GM19324 (cell line): ENCODE measurements around the gene LPO.
A peak's percentile ranks its signal among the peaks of the same experiment; 100 is the strongest.

ENCODE experiments used
- ATAC-seq: cut with Tn5 transposase; IDR thresholded peaks from one replicate; pipeline ENCODE4 v1.9.1; 2021; ENCODE audit warnings: mild to moderate bottlenecking, moderate library complexity; ENCODE audit not compliant: unreplicated experiment, low FRiP score

Gene LPO

GRCh38 chr17:58238147-58238634, at the start of gene LPO:
TSS of gene LPO (plus strand) at chr17:58238584. CDS start at chr17:58242980, 4,396 bp downstream.
- ATAC-seq, result no peak

- ATAC-seq, result no peak
Measured at GRCh38 chr17:58189436-58190146, 48.8 kb upstream of the LPO start.

GRCh38 chr17:58191241-58191896, 47.0 kb upstream of the LPO start:
- ATAC-seq, result no peak

GRCh38 chr17:58192612-58193011, 45.8 kb upstream of the LPO start, which contains the start of gene EPX:
TSS of gene EPX (plus strand) at chr17:58192726. CDS start at chr17:58192847, 121 bp downstream.
- ATAC-seq, result no peak

GRCh38 chr17:58193641-58194255, 44.6 kb upstream of the LPO start:
- ATAC-seq, result no peak

GRCh38 chr17:58195518-58196123, 42.8 kb upstream of the LPO start:
- no peak for ATAC-seq

GRCh38 chr17:58196610-58197009, 41.8 kb upstream of the LPO start:
- no peak for ATAC-seq

GRCh38 chr17:58200024-58200633, 38.3 kb upstream of the LPO start:
- ATAC-seq, result no peak

- no peak for ATAC-seq
Measured at GRCh38 chr17:58202859-58203258, 35.5 kb upstream of the LPO start.

GRCh38 chr17:58204796-58205195, 33.6 kb upstream of the LPO start:
- no peak for ATAC-seq

- ATAC-seq, result no peak
Measured at GRCh38 chr17:58205936-58206335, 32.4 kb upstream of the LPO start.

GRCh38 chr17:58207451-58207850, 30.9 kb upstream of the LPO start:
- ATAC-seq, result no peak

GRCh38 chr17:58208344-58208743, 30.0 kb upstream of the LPO start:
- ATAC-seq, result no peak

GRCh38 chr17:58210922-58211321, 27.5 kb upstream of the LPO start:
- ATAC-seq, result no peak

GRCh38 chr17:58215685-58216084, 22.7 kb upstream of the LPO start:
- ATAC-seq, result no peak

GRCh38 chr17:58217766-58218165, 20.6 kb upstream of the LPO start:
- no peak for ATAC-seq

GRCh38 chr17:58219007-58219788, 19.2 kb upstream of the LPO start, which contains the start of gene MKS1:
TSS of gene MKS1 (minus strand) at chr17:58219255. CDS start at chr17:58219230, 25 bp downstream.
- peak; percentile 94 for ATAC-seq

GRCh38 chr17:58219789-58220183, 18.6 kb upstream of the LPO start:
- ATAC-seq, result no peak

GRCh38 chr17:58224315-58224714, 14.1 kb upstream of the LPO start:
- ATAC-seq, result no peak

GRCh38 chr17:58227733-58228132, 10.7 kb upstream of the LPO start:
- no peak for ATAC-seq
